Measurements from ENCODE around the gene SHLD1.

Gene SHLD1

GRCh38 chr20:5888041-5888440 is 137.8 kb downstream of the SHLD1 start:
- no peak for DNase-seq (ENCODE audit: low read depth in 4 of 4, low spot score in 1 of 4)

- DNase-seq (ENCODE audit: low read depth in 4 of 4, low spot score in 1 of 4), result no peak
Measured at GRCh38 chr20:5890773-5891441, 140.7 kb downstream of the SHLD1 start.

GRCh38 chr20:5893052-5893451 is 142.9 kb downstream of the SHLD1 start:
- DNase-seq (ENCODE audit: low read depth in 4 of 4, low spot score in 1 of 4), result no peak

- DNase-seq (ENCODE audit: low read depth in 4 of 4, low spot score in 1 of 4), result no peak
Measured at GRCh38 chr20:5893621-5894020, 143.4 kb downstream of the SHLD1 start.

- DNase-seq (ENCODE audit: low read depth in 4 of 4, low spot score in 1 of 4), result no peak
Measured at GRCh38 chr20:5895626-5896025, 145.4 kb downstream of the SHLD1 start.

GRCh38 chr20:5899444-5899843 is 149.2 kb downstream of the SHLD1 start:
- DNase-seq (ENCODE audit: low read depth in 4 of 4, low spot score in 1 of 4), result no peak

GRCh38 chr20:5900908-5901307 is 150.7 kb downstream of the SHLD1 start:
- DNase-seq (ENCODE audit: low read depth in 4 of 4, low spot score in 1 of 4), result no peak

- DNase-seq (ENCODE audit: low read depth in 4 of 4, low spot score in 1 of 4), result no peak
Measured at GRCh38 chr20:5908981-5909380, 158.8 kb downstream of the SHLD1 start.

GRCh38 chr20:5910186-5910585 is 160.0 kb downstream of the SHLD1 start:
- DNase-seq (ENCODE audit: low read depth in 4 of 4, low spot score in 1 of 4), result no peak

- DNase-seq (ENCODE audit: low read depth in 4 of 4, low spot score in 1 of 4), result no peak
Measured at GRCh38 chr20:5913166-5913565, 163.0 kb downstream of the SHLD1 start.
